SU-DHL-6 (cell line): ENCODE measurements around the gene SLF2.
"Not testable (repeated sequence)": the region's sequence is repeated elsewhere in the genome, so short reads cannot be mapped to it uniquely, and the experiment has no call there.

ENCODE experiments used
- H2AFZ ChIP-seq: fragments of 200-600 bp; sonication (generic); 2 replicates; pipeline ENCODE4 v1.6.1; 2014; ENCODE audit warnings: low read depth, mild to moderate bottlenecking, moderate library complexity, mixed read lengths, antibody characterized with exemption, low read length; ENCODE audit not compliant: severe bottlenecking
- H3F3A ChIP-seq: fragments of 200-600 bp; shearing (Covaris generic); 2 replicates; pipeline ENCODE4 v1.6.0; 2016; ENCODE audit warnings: antibody characterized with exemption, mild to moderate bottlenecking; ENCODE audit not compliant: insufficient read depth
- H3K27ac ChIP-seq: fragments of 200-600 bp; sonication (generic); 2 replicates; pipeline ENCODE4 v1.5.1; 2016; ENCODE audit warnings: low read depth, mild to moderate bottlenecking, low read length, moderate library complexity, mixed read lengths
- H3K27me3 ChIP-seq: fragments of 200-600 bp; sonication (generic), shearing (Covaris generic); 2 replicates; pipeline ENCODE4 v1.6.0; 2014; ENCODE audit warnings: mild to moderate bottlenecking, low read length
- H3K36me3 ChIP-seq: fragments of 200-600 bp; sonication (generic); 2 replicates; pipeline ENCODE4 v1.6.1; 2014; ENCODE audit warnings: mild to moderate bottlenecking, low read length, mixed read lengths
- H3K4me2 ChIP-seq: fragments of 300-600, 200-600 bp; shearing (Covaris generic), sonication (generic); 2 replicates; pipeline ENCODE4 v1.6.0; 2014; ENCODE audit warnings: low read length, low read depth, mild to moderate bottlenecking; ENCODE audit not compliant: poor library complexity, severe bottlenecking
- H3K4me3 ChIP-seq: fragments of 200-600 bp; sonication (generic); 2 replicates; pipeline ENCODE4 v1.5.1; 2014; ENCODE audit warnings: antibody characterized with exemption, low read length, mild to moderate bottlenecking, mixed read lengths; ENCODE audit not compliant: insufficient read depth, poor library complexity, severe bottlenecking
- H3K79me2 ChIP-seq: fragments of 200-600 bp; sonication (generic); 2 replicates; pipeline ENCODE4 v1.6.1; 2014; ENCODE audit warnings: mild to moderate bottlenecking, low read length, moderate library complexity; ENCODE audit not compliant: insufficient read depth
- H3K9ac ChIP-seq: fragments of 200-600 bp; sonication (generic); 2 replicates; pipeline ENCODE4 v1.7.0; 2014; ENCODE audit warnings: mild to moderate bottlenecking, low read length
- H3K9me2 ChIP-seq: fragments of 200-600 bp; sonication (generic); replicated peaks from 2 replicates; pipeline ENCODE4 v1.6.1; 2014; ENCODE audit warnings: low read length; ENCODE audit not compliant: insufficient read depth
- H3K9me3 ChIP-seq: fragments of 200-600 bp; sonication (generic); 2 replicates; pipeline ENCODE4 v1.6.1; 2014; ENCODE audit warnings: low read length, mixed read lengths; ENCODE audit not compliant: insufficient read depth
- H4K20me1 ChIP-seq: fragments of 200-600 bp; sonication (generic); 2 replicates; pipeline ENCODE4 v1.6.1; 2014; ENCODE audit warnings: low read depth, mild to moderate bottlenecking, antibody characterized with exemption, low read length, moderate library complexity, mixed read lengths
- CTCF ChIP-seq: fragments of 200-600 bp; sonication (generic); IDR thresholded peaks from one replicate; pipeline ENCODE4 v1.5.1; 2017; ENCODE audit warnings: antibody characterized with exemption, mild to moderate bottlenecking, low read length, moderate library complexity; ENCODE audit not compliant: insufficient read depth, poor library complexity, severe bottlenecking
- EZH2phosphoT487 ChIP-seq: fragments of 200-600 bp; sonication (generic), shearing (Covaris generic); conservative IDR thresholded peaks from 2 replicates; pipeline ENCODE4 v1.6.1; 2018; ENCODE audit warnings: mild to moderate bottlenecking, antibody characterized with exemption, low read length, moderate library complexity, mixed read lengths

SLF2 gene

GRCh38 chr10:100881556-100882213 lies 31.1 kb upstream of the SLF2 start:
- TF ChIP-seq EZH2phosphoT487 (no peak), CTCF (no peak)

GRCh38 chr10:100882252-100882651 lies 30.5 kb upstream of the SLF2 start:
- no peak for TF ChIP-seq EZH2phosphoT487
- H3K79me2 ChIP-seq = no peaks in the 10 kb centered on the region
- H2AFZ ChIP-seq = no peak overlapping the region
- no peak overlapping the region for H3K4me3 ChIP-seq
- no peaks in the 10 kb centered on the region for H4K20me1 ChIP-seq
- H3K27me3 ChIP-seq = no peaks in the 10 kb centered on the region
- no peaks in the 10 kb centered on the region for H3K36me3 ChIP-seq
- no peaks in the 10 kb centered on the region for H3K9me3 ChIP-seq
- H3K27ac ChIP-seq = no peak overlapping the region
- H3F3A ChIP-seq = no peaks in the 10 kb centered on the region
- H3K9ac ChIP-seq = no peak overlapping the region
- no peaks in the 10 kb centered on the region for H3K9me2 ChIP-seq
- H3K4me2 ChIP-seq = no peak overlapping the region

More at GRCh38 chr10:100881556-100882213, 31.1 kb upstream of the SLF2 start:
- Histone ChIP-seq H3K27me3 (no peaks in the 10 kb centered on the region), H2AFZ (no peak overlapping the region), H3K4me3 (no peak overlapping the region), H4K20me1 (no peaks in the 10 kb centered on the region), H3K9me3 (no peaks in the 10 kb centered on the region), H3K9ac (no peak overlapping the region), H3K36me3 (no peaks in the 10 kb centered on the region), H3K9me2 (no peaks in the 10 kb centered on the region), H3K27ac (no peak overlapping the region), H3F3A (no peaks in the 10 kb centered on the region), H3K4me2 (no peak overlapping the region), H3K79me2 (no peaks in the 10 kb centered on the region)

- H3K9me3 ChIP-seq = no peaks in the 10 kb centered on the region
- no peaks in the 10 kb centered on the region for H3K9me2 ChIP-seq
- no peak overlapping the region for H3K4me2 ChIP-seq
- no peak overlapping the region for H3K4me3 ChIP-seq
- no peak overlapping the region for H3K27ac ChIP-seq
- H2AFZ ChIP-seq = no peak overlapping the region
- H3K79me2 ChIP-seq = no peaks in the 10 kb centered on the region
- H3K27me3 ChIP-seq = no peaks in the 10 kb centered on the region
- no peak overlapping the region for H3K9ac ChIP-seq
- H3K36me3 ChIP-seq = no peaks in the 10 kb centered on the region
- no peaks in the 10 kb centered on the region for H3F3A ChIP-seq
- TF ChIP-seq CTCF (no peak), EZH2phosphoT487 (no peak)
- H4K20me1 ChIP-seq = no peaks in the 10 kb centered on the region
These were observed 30.0 kb upstream of the SLF2 start for GRCh38 chr10:100882671-100883311.

- no peak overlapping the region for H3K27ac ChIP-seq
- no peaks in the 10 kb centered on the region for H3K36me3 ChIP-seq
- H3K4me3 ChIP-seq = no peak overlapping the region
- H3F3A ChIP-seq = no peaks in the 10 kb centered on the region
- no peaks in the 10 kb centered on the region for H4K20me1 ChIP-seq
- no peak overlapping the region for H3K4me2 ChIP-seq
- no peak overlapping the region for H3K9ac ChIP-seq
- H3K27me3 ChIP-seq = no peaks in the 10 kb centered on the region
- no peaks in the 10 kb centered on the region for H3K9me2 ChIP-seq
- TF ChIP-seq EZH2phosphoT487 (no peak), CTCF (no peak)
- H3K79me2 ChIP-seq = no peaks in the 10 kb centered on the region
- H3K9me3 ChIP-seq = no peaks in the 10 kb centered on the region
- H2AFZ ChIP-seq = no peak overlapping the region
These were observed 29.4 kb upstream of the SLF2 start for GRCh38 chr10:100883312-100883821.

- H3K27me3 ChIP-seq, H3K36me3 ChIP-seq, H3K9me3 ChIP-seq, H3K27ac ChIP-seq, H3K4me2 ChIP-seq, H4K20me1 ChIP-seq, H3K9ac ChIP-seq, H3K4me3 ChIP-seq, H3K9me2 ChIP-seq, H3K79me2 ChIP-seq, H3F3A ChIP-seq, H2AFZ ChIP-seq: not testable (repeated sequence)
These were observed 27.2 kb upstream of the SLF2 start for GRCh38 chr10:100885611-100886010.
